Esophagus muscularis mucosa (tissue), 4 donors: ENCODE measurements around the gene SMCO2. TPM values are rescaled to one million over a fixed set of nuclear protein-coding genes. Genes with fewer than 3 reads are reported as not detected.

Source experiments
- DNase-seq: peaks from one replicate; pipeline ENCODE4 v3.0.0-alpha.2; 2017; ENCODE audit errors: extremely low spot score
- H3K27ac ChIP-seq, 4 donors: fragments of 200-600 bp; sonication (generic); replicated peaks in 1 of 4; 1 replicate in 3 of 4; 2 replicates in 1 of 4; pipeline ENCODE4 v1.5.1; 2016 to 2019; ENCODE audit warnings: mild to moderate bottlenecking in 1 of 4
- H3K27me3 ChIP-seq, 4 donors: fragments of 200-600 bp; sonication (generic); one replicate each; pipeline versions ENCODE4 v1.5.1 to v1.6.0; 2016 to 2019
- H3K36me3 ChIP-seq, 4 donors: fragments of 200-600 bp; sonication (generic); one replicate each; pipeline ENCODE4 v1.5.1; 2016 to 2019
- H3K4me1 ChIP-seq, 4 donors: fragments of 200-600 bp; sonication (generic); one replicate each; pipeline ENCODE4 v1.5.1; 2016 to 2019
- H3K4me3 ChIP-seq, 4 donors: fragments of 200-600 bp; sonication (generic); 1 replicate in 2 of 4; 2 replicates in 2 of 4; pipeline ENCODE4 v1.5.1; 2016 to 2019; ENCODE audit warnings: mild to moderate bottlenecking in 4 of 4, moderate library complexity in 1 of 4
- H3K9me3 ChIP-seq, 4 donors: fragments of 200-600 bp; sonication (generic); 1 replicate in 3 of 4; 2 replicates in 1 of 4; pipeline ENCODE4 v1.5.1; 2016 to 2019
- CTCF ChIP-seq, 3 experiments: fragments of 200-600 bp in 2 of 3; fragments of 450-650 bp in 1 of 3; sonication (generic) in 2 of 3; IDR thresholded peaks; one replicate each; pipeline ENCODE4 v1.5.1; 2017 to 2019; ENCODE audit warnings: antibody characterized with exemption in 3 of 3, mild to moderate bottlenecking in 2 of 3, moderate library complexity in 1 of 3
- EP300 ChIP-seq: sonication (generic); formaldehyde crosslinking; IDR thresholded peaks from one replicate; pipeline ENCODE4 v1.6.1; 2017; ENCODE audit warnings: antibody characterized with exemption
- POLR2A ChIP-seq: fragments of 450-650 bp; IDR thresholded peaks from one replicate; pipeline ENCODE4 v1.6.1; 2017; ENCODE audit warnings: antibody characterized with exemption, moderate library complexity, mild to moderate bottlenecking, low read depth
- POLR2AphosphoS5 ChIP-seq, 2 donors: sonication (generic); formaldehyde crosslinking; IDR thresholded peaks; one replicate each; pipeline ENCODE4 v1.6.1; 2017; ENCODE audit warnings: antibody characterized with exemption in 2 of 2
- WGBS: methylation state at CpG from one replicate; pipeline ENCODE4 v1.1.5; 2018; 5-methylcytosine and 5-hydroxymethylcytosine counted together
- intact Hi-C: fragments of 100-400 bp; cut with DNase I; formaldehyde crosslinking; loops from one replicate; pipeline ENCODE4 v1.15.1; 2023
- total RNA-seq, 4 donors: library from RNA; depleted of rRNA; stranded (reverse); fragments of >200 nt; gene quantifications; one replicate each; pipeline versions ENCODE4 v1.1.0 to v1.2.1, GENCODE V29; 2016

The SMCO2 gene
- total RNA-seq, 4 donors from 2014 or later: not detected

- H3K4me1 ChIP-seq: peaks cover 4 to 37% (median 26%) of the 10 kb centered on the region in 4 donors
- no peaks in the 10 kb centered on the region for H3K36me3 ChIP-seq
- no peak overlapping the region for H3K4me3 ChIP-seq
- H3K27ac ChIP-seq: no peak overlapping the region
- H3K9me3 ChIP-seq: no peaks in the 10 kb centered on the region
- H3K27me3 ChIP-seq: no peaks in the 10 kb centered on the region
- intact Hi-C loops: no loop called here
- 77% methylated on average over 9 of the region's 9 CpGs for WGBS
- DNase-seq: no peak
- TF ChIP-seq CTCF (IDR thresholded peaks at IDR 0.05) (no peak), POLR2AphosphoS5 (IDR thresholded peaks at IDR 0.05) (no peak), POLR2A (no peak), EP300 (no peak)
Measured at GRCh38 chr12:27515671-27516070, 69.1 kb downstream of the SMCO2 start.

- H3K36me3 ChIP-seq: no peaks in the 10 kb centered on the region
- intact Hi-C loops: no loop called here
- WGBS: 64% methylated on average over 4 of the region's 4 CpGs
- TF ChIP-seq CTCF (IDR thresholded peaks at IDR 0.05) (no peak), EP300 (no peak), POLR2A (no peak), POLR2AphosphoS5 (IDR thresholded peaks at IDR 0.05) (no peak)
- H3K27me3 ChIP-seq: no peaks in the 10 kb centered on the region
- no peak overlapping the region for H3K27ac ChIP-seq
- H3K9me3 ChIP-seq: no peaks in the 10 kb centered on the region
- H3K4me1 ChIP-seq: peaks cover 11 to 37% (median 30%) of the 10 kb centered on the region in 4 donors
- H3K4me3 ChIP-seq: no peak overlapping the region
- DNase-seq: no peak
Measured at GRCh38 chr12:27516625-27517024, 70.1 kb downstream of the SMCO2 start.

GRCh38 chr12:27517546-27517945, 71.0 kb downstream of the SMCO2 start:
- intact Hi-C loops: no loop called here
- Histone ChIP-seq H3K27me3 (no peaks in the 10 kb centered on the region), H3K4me3 (no peak overlapping the region), H3K4me1 (peaks cover 14 to 40% (median 30%) of the 10 kb centered on the region in 4 donors), H3K36me3 (no peaks in the 10 kb centered on the region), H3K27ac (no peak overlapping the region), H3K9me3 (no peaks in the 10 kb centered on the region)
- TF ChIP-seq POLR2AphosphoS5 (IDR thresholded peaks at IDR 0.05) (no peak), POLR2A (no peak), EP300 (no peak), CTCF (IDR thresholded peaks at IDR 0.05) (no peak)
- 91% methylated on average over 3 of the region's 3 CpGs for WGBS
- no peak for DNase-seq

- no peaks in the 10 kb centered on the region for H3K9me3 ChIP-seq
- H3K36me3 ChIP-seq: no peaks in the 10 kb centered on the region
- no peak overlapping the region for H3K4me3 ChIP-seq
- peaks cover 18 to 42% (median 32%) of the 10 kb centered on the region in 4 donors for H3K4me1 ChIP-seq
- intact Hi-C loops: no loop called here
- no peak for DNase-seq
- H3K27ac ChIP-seq: no peak overlapping the region
- H3K27me3 ChIP-seq: no peaks in the 10 kb centered on the region
- WGBS: 72% methylated on average over 7 of the region's 7 CpGs
- TF ChIP-seq POLR2AphosphoS5 (IDR thresholded peaks at IDR 0.05) (no peak), CTCF (IDR thresholded peaks at IDR 0.05) (no peak), POLR2A (no peak), EP300 (no peak)
Measured at GRCh38 chr12:27517961-27518665, 71.6 kb downstream of the SMCO2 start.
